Amygdala (tissue), 56 donors: Measurements from ENCODE around the gene SOST.

ENCODE experiments used
- DNase-seq, 56 donors: peaks; one replicate each; lab custom pipeline; 2025; lab: John Stamatoyannopoulos, UW

SOST gene

DNA sequence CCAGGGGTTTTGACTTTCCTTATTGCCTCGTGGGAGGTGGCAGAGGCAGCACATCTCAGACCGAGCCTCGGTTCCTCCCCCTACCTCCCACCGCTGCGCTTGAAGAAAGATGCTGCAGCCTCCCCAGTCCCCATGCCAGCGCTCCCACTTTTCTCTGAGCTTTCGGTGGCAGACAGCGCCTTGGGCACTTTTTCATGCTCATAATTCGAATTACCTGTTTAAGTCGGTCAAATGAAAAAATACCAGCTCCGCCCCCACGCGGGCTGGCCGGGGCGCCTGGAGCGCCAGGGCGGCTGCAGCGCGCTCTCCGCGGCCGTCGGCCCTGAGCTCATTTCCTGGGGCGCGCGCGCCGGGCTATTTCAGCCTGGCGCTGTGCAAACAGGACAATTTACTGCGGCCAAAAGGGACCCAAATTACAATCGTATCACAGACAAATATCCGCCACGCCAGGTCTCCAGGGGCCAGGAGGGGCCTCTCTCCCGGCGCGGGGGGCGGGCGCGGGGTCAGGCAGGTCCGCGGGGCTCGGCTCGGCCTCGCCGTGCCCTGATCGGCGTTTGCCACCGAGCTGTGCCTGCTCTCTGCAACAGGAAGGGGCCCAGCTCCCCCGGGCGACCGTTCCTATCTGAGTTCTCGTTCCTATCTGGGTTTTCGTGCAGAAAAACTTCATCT lies 45.0 kb downstream of the SOST start:
- peak in 9 of 56 donors; percentile 1 to 29 (median 7) for DNase-seq

DNA sequence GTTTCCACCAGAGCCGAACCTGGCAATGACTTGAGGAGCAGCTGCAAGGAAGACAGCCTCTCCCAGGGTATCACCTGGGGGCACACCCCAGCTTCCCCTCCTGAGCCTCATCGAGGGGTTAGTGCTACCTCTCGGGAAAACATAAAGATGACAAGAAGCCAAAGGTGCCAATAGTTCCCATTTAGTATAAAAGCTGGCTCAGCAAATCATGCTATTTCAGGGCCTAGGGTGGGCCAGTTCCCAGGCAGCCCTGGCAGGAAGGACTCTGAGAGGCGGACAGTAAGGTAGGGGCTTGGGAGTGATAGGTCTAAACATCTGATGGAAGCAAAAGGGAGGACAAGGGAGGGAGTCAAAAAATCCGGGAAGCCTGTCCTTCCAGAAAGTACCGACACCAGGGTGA lies 46.2 kb downstream of the SOST start:
- DNase-seq = no peak

GRCh38 chr17:43710101-43710500 lies 48.5 kb downstream of the SOST start:
- DNase-seq = no peak

GRCh38 chr17:43709210-43709609 lies 49.4 kb downstream of the SOST start:
- no peak for DNase-seq

GRCh38 chr17:43707184-43707583 lies 51.4 kb downstream of the SOST start:
- DNase-seq = no peak

DNA sequence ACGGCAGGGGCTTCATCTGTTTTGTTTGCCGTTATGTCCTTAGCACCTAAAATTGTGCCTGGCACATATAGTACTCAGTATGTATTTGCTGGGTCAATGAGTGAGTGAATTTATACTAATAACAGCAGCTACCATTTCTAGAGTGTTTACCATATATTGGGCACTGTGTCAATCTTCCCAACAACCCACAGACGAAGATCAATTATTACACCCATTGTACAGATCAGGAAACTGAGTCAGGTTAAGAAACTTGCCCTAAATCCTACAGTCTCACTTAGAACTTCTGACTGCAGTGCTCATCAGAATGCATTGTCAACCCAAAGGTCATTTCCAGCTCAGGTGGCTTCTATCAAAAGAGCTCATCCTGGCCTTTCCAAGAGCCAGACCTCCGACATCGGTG lies 52.4 kb downstream of the SOST start:
- no peak for DNase-seq
